ENCODE results near the gene NACC1.
A peak's percentile ranks its signal among the peaks of the same experiment; 100 is the strongest.
"Not testable (repeated sequence)": the region's sequence is repeated elsewhere in the genome, so short reads cannot be mapped to it uniquely, and the experiment has no call there.

Gene NACC1

DNA sequence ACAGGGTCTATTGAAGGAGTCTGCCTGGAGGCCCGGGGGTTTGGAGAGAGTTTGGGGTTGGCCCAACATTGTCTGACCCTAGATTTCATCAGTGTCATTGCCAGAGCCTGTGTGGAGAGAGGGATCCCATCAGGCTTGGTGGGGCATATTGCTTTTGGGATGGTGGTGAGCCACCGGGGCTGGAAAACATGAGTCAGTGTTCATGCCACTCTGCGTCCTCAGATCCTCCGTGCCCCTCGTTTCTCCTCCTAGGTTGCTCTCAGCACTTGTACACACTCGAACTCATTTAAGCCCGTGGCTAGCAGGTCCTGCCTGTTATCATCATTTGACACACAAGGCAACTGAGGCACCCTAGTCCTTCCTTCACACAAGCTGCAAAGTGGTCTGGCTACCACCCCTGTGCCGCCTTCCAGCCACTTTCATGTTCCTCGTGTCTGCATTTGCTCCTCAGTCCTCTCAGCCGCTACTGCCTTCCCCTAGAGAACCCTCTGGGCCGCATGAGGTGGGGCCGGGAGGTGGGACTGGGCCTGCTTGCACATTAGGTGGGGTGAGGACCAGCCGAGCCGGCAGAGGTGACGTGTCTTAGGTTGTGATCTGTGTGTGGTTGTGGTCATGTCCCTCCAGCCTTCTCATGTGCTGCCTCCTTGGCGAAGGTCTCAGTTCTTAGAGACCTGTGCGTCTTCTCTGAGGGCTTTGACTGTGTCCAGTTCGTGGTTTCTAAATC, 3.6 kb downstream of the NACC1 start:
- no peak for DNase-seq

DNA sequence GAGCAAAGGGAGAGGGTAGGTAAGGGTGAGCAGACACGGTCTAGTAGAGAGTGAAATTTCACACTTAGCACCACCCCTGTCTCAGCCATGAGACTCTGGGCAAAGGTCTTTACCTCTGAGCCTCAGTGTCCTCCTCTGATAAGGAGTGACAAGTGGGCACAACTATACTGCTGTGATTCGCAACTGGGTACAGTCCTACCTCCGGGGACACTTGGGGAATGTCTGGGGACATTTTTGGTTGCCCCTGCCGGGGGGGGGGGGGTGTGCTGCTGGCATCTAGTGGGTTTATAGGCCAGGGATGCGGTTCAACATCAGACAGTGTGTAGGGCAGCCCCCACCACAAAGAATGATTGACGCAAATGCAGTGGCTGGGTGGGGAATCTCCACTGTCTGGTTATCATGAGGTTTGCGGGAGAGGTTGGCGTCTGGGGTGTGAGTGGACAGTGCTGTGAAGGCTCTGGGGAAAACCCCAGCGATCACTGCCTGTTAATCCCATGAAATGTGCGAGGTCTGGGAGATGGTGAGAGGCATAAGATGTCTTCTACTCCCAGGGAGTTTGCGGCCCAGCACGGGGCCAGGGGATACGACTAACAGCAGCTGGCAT, 4.3 kb downstream of the NACC1 start:
- no peak for DNase-seq

DNA sequence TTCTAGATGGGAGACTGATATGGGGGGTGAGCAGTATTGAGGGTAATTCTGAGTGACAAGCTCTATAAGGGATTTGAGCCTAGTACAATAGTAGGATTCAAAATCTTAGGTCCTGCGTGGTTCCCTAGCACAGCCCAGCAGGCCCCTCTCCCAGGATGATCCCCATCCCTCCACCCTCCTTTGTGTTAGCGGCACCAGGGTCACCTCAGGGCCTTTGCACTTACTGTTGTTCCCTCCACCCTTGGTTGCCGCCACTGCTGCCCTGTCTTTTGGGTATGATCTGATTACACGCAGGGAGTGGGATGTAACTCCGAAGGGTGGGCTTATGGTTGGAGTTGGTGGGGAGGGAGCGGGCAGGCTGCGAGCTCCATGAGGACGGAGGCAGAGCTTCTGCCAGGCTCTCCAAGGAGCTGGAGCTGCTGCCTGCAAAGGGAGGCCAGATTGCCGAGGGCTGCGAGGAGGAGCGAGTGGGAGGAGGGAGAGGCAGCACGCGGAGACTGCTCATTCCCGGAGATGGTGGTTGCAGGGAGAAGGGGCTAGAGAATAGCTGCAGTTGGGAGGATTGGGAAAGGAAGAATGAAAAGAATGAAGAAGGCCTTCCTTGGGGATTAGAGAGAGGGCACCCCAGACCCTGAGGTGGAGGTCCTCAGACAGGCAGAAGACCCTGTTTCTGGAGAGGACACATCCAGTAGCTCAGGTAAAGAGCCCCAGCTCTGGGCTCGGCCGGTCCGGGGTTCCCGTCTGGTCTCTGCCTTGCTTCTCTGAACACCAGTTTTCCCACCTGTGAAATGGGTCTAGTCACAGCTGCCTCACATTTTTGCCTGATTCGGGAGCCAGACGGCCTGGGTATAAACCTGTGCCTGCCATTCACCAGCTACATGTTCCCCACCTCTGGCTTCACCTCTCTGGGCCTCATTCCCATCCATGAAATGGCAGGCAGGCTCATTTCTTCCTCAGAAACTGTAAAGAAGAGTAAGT, 5.2 kb downstream of the NACC1 start:
- DNase-seq, result no peak

DNA sequence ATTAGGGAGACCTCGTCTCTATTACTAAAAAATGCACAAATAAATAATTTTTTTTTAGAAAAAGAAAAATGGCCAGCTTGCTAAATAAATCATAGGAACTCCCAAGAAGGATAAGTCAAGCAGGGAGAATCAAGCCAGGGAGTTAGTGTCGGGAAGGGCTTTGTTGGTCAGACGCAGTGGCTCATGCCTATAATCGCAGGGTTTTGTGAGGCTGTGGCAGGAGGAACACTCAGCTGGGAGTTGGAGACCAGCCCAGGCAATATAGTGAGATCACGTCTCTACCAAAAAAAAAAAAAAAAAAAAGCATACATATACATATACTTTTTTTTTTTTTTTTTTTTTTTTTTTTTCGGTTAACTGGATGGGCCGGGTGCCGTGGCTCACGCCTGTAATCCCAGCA, 9.0 kb downstream of the NACC1 start:
- DNase-seq, result no peak

DNA sequence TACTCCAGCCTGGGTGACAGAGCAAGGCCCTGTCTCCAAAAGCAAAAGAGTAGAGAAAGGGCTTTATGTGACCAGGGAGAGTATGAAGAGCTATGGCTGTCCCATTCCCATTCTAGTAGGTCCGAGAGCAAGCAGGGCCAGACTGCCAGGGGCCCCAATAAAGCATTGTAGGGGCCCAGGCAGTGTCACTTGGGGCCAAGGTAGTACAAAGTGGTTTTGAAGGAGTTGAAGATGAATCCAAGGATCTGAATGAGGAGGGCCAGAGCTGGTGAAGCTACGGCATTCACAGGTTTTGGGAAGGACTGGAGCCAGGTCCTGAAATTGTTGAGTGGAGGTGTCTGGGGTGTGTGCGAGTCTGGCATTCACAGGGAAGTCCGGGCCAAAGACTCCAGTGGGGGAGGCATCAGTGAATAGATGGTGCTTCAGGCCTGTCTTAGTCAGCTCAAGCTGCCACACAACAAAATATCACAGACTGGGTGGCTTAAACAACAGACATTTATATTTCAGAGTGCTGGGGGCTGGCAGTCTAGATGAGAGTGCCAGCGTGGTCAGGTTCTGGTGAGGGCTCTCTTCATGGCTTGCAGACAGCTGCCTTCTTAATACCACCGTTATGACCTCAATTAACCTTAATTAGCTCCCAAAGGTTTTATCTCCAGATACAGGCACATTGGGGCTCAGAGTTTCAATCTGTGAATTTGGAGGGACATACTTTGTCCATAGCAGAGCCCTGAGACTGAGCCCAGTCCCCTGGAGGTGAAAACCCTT, 9.9 kb downstream of the NACC1 start:
- DNase-seq, result no peak

DNA sequence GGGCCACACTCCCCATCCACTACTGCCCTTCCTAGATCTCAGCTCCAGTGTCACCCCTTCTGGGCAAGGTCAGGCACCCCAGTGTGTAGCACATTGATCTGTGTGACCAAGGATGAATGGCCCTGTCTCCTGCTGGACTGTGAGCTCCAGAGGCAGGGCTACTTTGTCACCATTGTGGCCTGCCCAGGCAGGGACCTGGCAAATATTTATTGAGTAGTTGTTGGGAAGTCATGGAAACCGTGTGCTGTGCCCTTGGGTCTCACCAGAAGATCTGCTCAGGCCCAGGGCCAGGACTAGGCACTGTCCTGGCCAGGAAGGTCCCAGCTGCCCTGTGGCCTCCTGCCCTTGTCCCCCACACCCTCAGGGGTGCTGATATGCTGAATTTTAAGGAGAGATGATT, 10.5 kb downstream of the NACC1 start:
- no peak for DNase-seq

DNA sequence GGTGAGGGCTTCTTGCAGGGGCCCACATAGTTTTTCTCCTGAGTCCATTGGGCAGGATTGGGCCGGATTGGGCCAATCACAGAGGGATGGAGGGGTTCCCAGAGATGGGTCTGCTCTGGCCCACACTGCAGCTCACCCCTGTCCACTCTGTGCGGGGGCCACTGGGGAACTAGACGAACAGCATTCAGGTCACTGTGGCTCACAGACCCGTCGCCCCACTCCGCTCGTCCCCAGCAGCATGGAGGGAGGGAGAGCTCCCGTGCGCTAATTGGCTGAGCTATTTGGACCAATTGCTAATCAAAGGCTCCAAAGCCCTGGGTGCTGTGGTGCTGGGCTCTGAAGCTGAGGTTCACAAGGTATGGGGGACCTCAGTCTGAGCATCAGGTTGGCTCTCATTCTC, 11.3 kb downstream of the NACC1 start:
- no peak for DNase-seq

DNA sequence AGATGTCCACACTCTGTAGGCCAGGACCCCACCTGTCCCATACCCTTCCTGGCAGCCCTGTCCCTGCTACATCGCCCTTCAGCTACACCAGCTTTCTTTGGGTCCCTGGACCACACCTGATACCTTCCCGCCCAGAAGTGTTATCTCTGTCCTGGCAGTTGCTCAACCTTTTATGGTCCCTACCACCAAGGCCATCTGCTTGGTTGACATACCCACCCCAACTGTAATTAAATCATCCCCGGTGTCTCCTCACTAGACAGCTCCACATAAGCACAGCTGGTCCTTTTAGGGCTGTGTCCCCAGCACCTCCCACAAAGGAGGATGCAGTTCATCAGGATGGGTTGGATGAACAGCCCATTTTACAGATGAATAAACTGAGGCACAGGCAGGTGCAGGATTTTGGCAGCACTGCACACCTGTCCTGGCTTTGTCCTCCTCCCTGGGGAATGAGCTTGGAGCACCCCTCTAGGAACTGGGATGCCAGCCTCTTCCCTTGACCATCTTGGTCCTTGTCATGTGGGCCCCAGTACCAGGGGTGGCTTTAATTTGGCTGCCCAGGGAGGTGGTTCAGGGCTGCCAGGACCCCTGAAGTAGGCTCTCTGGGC, 12.9 kb downstream of the NACC1 start:
- no peak for DNase-seq

DNA sequence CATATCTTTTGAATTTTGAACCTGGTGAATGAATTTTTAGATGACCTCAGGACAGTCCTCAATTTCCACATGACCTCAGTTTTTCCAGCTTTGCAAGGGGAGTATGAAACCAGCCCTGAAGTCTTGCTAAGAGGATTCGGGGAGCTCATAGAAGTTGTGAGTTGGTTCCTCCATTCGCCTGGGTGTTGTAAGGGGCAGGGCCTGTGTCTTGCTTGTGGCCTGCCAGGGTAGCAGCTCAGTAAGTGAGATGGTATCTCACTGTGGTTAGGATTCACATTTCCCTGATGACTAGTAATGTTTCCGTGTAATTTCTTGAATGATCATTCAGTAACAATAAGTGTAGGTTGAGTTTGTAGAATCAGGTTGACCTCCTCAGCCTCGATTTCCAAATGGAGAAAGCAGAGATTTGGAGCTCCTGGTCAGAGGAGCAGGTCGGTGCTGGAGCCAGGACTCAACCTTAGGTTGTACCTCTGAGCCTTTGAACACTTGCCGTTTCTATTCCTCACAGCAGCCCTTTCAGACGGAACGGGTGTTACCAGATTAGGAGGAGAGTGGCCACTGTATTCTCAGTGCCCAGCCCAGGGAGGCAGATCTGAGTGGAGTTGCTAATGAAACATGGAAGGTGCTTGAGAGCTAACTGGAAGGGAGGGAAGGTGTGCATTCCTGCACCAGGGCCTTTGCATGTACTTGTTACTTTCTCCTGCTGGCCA, 14.6 kb downstream of the NACC1 start:
- DNase-seq, result peak; percentile 78

DNA sequence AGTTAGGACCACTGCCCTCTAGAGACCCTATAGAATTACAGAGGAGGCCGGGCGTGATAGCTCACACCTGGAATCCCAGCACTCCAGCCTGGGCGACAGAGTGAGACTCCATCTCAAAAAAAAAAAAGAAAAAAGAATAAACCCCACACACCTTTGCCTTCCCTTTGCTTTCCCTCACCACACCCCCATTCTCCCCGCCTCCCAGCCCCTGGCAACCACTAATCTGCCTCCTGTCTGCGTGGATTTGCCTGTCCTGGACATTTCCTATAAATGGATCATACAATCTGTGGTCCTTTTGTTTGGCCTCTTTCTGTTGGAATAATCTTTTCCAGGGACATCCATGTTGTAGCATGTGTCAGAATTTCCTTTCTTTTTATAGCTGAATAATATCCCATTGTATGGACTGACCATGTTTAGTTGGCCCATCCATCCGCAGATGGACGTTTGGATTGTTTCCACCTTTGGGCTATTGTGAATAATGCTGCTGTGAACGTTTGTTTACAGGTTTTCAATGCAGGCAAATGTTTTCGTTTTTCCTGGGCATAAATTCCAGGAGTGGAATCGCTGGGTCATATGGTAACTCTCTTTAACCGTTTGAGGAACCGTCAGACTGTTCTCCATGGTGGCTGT, 15.3 kb downstream of the NACC1 start:
- no peak for DNase-seq

DNA sequence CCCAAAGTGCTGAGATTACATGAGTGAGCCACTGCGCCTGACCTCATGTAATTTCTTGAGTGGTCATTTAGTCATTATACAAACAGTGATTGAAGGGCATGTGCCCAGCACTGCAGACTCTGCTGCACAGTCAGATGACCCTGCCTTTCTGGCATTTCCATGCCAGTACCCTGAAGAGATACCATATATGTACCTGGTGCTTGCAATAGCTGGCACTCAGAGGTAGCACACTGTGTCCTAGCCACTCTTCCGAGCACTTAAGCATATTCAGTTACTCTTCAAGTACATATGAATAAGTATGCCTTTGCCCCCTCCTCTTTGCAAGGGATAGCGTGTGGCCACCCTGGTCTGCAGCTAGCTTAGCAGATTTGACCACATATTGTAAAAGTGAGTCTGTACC, 16.6 kb downstream of the NACC1 start:
- no peak for DNase-seq

DNA sequence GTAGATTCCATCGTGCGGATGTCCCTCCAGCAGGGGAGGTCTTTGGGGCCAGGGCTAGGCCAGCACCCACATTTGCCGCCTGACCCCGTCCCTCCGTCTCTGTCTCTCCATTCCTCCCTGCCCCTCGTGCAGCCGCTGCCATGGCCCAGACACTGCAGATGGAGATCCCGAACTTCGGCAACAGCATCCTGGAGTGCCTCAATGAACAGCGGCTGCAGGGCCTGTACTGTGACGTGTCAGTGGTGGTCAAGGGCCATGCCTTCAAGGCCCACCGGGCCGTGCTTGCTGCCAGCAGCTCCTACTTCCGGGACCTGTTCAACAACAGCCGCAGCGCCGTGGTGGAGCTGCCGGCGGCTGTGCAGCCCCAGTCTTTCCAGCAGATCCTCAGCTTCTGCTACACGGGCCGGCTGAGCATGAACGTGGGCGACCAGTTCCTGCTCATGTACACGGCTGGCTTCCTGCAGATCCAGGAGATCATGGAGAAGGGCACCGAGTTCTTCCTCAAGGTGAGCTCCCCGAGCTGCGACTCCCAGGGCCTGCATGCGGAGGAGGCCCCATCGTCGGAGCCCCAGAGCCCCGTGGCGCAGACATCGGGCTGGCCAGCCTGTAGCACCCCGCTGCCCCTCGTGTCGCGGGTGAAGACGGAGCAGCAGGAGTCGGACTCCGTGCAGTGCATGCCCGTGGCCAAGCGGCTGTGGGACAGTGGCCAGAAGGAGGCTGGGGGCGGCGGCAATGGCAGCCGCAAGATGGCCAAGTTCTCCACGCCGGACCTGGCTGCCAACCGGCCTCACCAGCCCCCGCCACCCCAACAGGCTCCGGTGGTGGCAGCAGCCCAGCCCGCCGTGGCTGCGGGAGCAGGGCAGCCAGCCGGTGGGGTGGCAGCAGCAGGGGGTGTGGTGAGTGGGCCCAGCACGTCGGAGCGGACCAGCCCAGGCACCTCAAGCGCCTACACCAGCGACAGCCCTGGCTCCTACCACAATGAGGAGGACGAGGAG, 17.3 kb downstream of the NACC1 start:
- DNase-seq, result no peak

DNA sequence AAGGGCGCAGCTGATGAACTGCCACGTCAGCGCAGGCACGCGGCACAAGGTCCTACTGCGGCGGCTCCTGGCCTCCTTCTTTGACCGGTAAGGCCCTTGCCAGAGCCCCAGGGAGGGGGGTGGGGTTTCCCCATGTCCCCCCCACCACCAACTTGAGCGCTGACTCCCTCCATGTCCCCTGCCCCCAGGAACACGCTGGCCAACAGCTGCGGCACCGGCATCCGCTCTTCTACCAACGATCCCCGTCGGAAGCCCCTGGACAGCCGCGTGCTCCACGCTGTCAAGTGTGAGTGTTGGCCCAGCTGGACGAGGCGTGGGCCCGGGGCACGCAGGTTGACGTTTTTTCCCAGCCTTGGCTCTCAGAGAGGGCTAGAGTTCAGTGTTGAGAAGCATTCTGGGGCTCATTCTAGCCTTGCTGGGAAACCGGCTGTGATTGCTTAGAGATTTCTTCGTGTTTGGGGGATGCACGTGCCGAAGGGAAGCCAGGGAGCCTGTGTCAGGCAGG, 19.3 kb downstream of the NACC1 start:
- no peak for DNase-seq

DNA sequence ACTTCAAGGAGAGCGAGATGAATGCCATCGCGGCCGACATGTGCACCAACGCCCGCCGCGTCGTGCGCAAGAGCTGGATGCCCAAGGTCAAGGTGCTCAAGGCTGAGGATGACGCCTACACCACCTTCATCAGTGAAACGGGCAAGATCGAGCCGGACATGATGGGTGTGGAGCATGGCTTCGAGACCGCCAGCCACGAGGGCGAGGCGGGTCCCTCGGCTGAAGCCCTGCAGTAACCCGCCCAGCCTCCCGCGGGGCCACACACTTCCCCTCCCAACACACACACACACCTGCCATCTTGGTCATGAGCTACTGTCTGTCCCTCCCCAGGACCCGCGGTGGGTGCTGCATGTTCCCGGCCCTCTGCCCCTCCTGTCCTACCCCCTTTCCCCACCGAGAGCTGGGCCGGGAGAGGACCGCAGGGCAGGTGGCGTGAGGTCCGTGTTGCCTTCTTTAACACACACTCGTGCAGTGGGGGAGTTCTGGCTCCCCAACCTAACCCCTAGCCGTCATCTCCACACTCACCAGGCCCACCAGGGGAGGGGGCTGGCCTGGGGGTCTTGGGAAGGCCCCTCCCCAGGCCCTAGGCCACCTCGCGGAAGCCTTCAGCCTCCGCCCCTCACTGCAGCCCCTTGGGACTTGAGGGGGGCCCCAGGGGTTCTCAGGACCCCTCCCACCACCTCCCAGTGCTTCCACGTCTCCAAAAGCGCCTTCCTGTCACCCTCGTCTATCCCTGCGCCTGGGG, 20.3 kb downstream of the NACC1 start:
- no peak for DNase-seq

DNA sequence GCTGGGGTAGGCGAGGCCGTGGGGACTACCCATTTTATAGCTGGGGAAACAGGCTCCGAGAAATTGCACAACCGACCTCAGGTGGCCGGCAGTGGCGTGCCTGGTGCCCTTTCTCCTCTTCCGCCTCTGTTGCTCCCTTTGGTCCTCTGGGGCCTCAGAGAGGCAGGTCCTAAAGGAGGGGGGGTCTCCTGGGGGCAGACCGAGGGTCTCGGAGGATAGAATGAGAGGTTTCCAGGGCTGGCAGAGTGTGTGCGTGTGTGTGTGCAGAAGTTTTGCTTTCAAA, 20.8 kb downstream of the NACC1 start:
- DNase-seq, result no peak

DNA sequence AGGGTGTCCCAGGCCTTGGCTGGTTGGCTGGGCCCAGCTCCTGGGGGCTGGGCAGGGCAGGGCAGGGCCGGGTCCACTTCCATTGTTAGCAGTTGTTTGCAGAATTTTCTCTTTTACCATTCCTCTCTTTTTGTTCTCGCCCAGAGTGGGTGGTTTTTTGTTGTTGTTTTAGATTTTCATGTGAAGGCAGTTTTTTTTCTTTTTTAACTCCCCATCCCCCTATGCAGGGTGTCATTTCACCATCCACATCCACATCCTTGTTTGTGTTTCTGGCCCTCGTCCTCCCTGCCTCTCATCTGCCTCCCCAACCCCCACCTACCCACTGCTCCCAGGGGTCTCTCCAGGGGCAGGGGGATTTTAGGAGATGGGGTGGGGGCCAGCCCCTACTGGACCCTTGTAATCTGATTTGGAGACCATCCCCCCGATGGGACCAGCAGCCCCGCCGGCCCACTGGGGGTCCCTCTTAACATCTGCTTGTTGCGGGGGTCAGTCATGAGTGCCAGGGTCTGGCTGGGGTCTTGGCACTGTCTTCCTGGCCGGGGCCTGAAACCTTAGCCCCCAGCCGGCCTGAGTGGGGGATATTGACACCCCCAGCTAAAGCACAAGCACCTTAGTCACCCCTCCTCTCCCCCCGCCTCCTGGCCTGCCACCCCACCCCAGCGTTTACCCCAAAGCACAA, 21.7 kb downstream of the NACC1 start:
- no peak for DNase-seq

DNA sequence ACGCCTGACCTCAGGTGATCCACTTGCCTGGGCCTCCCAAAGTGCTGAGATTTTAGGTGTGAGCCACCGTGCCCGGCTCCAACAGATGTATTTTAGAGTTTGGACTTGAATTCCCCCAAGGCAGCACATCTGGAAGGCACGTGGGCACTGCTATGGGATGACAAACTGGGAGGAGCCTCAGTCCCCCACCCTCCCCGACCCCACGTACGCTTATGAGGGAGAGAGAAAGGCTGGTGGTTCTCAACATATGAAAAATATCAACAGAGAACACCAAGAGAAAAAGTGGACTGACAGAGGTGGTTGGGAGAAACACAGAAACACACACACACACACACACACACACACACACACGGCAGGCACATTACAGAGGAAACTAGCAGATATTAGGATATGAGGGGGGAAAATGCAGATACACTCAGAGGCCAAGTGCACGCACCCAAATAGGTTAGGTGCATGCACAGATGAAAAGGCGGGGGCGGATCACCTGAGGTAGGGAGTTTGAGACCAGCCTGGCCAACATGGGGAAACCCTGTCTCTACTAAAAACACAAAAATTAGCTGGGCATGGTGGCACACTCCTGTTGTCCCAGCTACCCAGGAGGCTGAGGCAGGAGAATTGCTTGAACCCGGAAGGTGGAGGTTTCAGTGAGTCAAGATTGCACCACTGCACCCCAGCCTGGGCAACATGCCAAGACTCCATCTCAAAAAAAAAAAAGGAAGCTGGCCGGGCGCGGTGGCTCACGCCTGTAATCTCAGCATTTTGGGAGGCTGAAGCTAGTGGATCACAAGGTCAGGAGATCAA, 28.9 kb downstream of the NACC1 start:
- DNase-seq, result no peak

DNA sequence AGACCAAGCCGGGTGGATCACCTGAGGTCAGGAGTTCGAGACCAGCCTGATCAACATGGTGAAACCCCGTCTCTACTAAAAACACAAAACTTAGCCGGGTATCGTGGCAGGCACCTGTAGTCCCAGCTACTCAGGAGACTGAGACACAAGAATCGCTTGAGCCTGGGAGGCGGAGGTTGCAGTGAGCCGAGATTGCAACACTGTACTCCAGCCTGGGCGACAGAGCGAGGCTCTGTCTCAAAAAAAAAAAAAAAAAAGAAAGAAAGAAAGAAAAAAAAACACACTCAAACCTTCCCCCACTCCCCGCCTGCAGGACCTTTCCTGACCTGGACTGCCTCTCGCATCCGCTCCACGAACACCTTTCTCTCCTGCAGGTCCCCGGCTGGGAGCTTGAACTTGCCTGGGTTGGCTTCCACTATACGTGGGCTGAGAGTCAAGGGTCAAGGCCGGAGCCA, 31.1 kb downstream of the NACC1 start:
- DNase-seq, result not testable (repeated sequence)
